Activated naive CD8-positive, alpha-beta T cell treated with anti-CD3 and anti-CD28 coated beads, Interleukin-2, amount 10 ng/mL, durations not matched to agents 7 days and 5 days (primary cell): ENCODE measurements around the gene ELF1. TPM values are rescaled to one million over a fixed set of nuclear protein-coding genes. Genes with fewer than 3 reads are reported as not detected.
"Not testable (repeated sequence)": the region's sequence is repeated elsewhere in the genome, so short reads cannot be mapped to it uniquely, and the experiment has no call there.

ENCODE experiments used
- ATAC-seq: fragments of 150-1000 bp; cut with Tn5 transposase; one replicate; pipeline ENCODE4 v1.10.0; 2021; ENCODE audit warnings: low read depth, moderate library complexity
- POLR2A ChIA-PET: fragments of 350-600 bp; sonication (Branson Sonifier 250); formaldehyde crosslinking; loops from one replicate; lab custom pipeline; 2021; ENCODE audit warnings: antibody characterized with exemption; lab: Charles Lee
- DNase-seq: peaks from one replicate; pipeline ENCODE4 v3.0.0; 2021
- H3K27ac Mint-ChIP-seq: one replicate; pipeline ENCODE4 v1.8.0; 2022; ENCODE audit warnings: mild to moderate bottlenecking, mixed read lengths
- H3K27me3 Mint-ChIP-seq: one replicate; pipeline ENCODE4 v1.8.0; 2022; ENCODE audit warnings: mild to moderate bottlenecking, moderate library complexity, mixed read lengths
- H3K36me3 Mint-ChIP-seq: one replicate; pipeline ENCODE4 v1.8.0; 2021; ENCODE audit warnings: mild to moderate bottlenecking, mixed read lengths
- H3K4me1 Mint-ChIP-seq: one replicate; pipeline ENCODE4 v1.8.0; 2021; ENCODE audit warnings: mixed read lengths
- H3K4me3 Mint-ChIP-seq: one replicate; pipeline ENCODE4 v1.8.0; 2022; ENCODE audit warnings: mild to moderate bottlenecking, moderate library complexity, mixed read lengths
- H3K9me3 Mint-ChIP-seq: one replicate; pipeline ENCODE4 v1.8.0; 2021; ENCODE audit warnings: mixed read lengths
- total RNA-seq, 2 experiments: library from RNA; stranded (reverse); gene quantifications; one replicate each; pipeline ENCODE4 v1.2.3, GENCODE V29; 2021

Gene ELF1
- total RNA-seq, 2 experiments from 2014 or later: 134 to 142 TPM

GRCh38 chr13:40908546-40908945 lies 110.6 kb downstream of the ELF1 start:
- no peaks in the 10 kb centered on the region for H3K9me3 Mint-ChIP-seq
- ATAC-seq (no peak), DNase-seq (no peak)
- no peak overlapping the region for H3K27ac Mint-ChIP-seq
- POLR2A ChIA-PET: no interaction called here
- peaks cover 6% of the 10 kb centered on the region for H3K4me1 Mint-ChIP-seq
- H3K4me3 Mint-ChIP-seq: no peak overlapping the region
- H3K27me3 Mint-ChIP-seq: no peaks in the 10 kb centered on the region
- peaks cover 12% of the 10 kb centered on the region for H3K36me3 Mint-ChIP-seq

DNA sequence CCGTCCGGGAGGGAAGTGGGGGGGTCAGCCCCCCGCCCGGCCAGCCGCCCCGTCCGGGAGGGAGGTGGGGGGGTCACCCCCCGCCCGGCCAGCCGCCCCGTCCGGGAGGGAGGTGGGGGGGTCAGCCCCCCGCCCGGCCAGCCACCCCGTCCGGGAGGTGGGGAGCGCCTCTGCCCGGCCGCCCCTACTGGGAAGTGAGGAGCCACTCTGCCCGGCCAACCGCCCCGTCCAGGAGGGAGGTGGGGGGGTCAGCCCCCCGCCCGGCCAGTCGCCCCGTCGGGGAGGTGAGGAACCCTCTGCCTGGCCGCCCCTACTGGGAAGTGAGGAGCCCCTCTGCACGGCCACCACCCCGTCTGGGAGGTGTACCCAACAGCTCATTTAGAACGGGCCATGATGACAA lies 118.1 kb downstream of the ELF1 start:
- H3K4me1 Mint-ChIP-seq: not testable (repeated sequence)

GRCh38 chr13:40900568-40900967 lies 118.5 kb downstream of the ELF1 start:
- H3K27ac Mint-ChIP-seq, H3K36me3 Mint-ChIP-seq, H3K27me3 Mint-ChIP-seq, H3K9me3 Mint-ChIP-seq, POLR2A ChIA-PET, H3K4me1 Mint-ChIP-seq, H3K4me3 Mint-ChIP-seq, DNase-seq, ATAC-seq: not testable (repeated sequence)

More for the DNA sequence above, 118.1 kb downstream of the ELF1 start:
- H3K27ac Mint-ChIP-seq, DNase-seq, H3K4me3 Mint-ChIP-seq, H3K9me3 Mint-ChIP-seq, ATAC-seq, H3K27me3 Mint-ChIP-seq, POLR2A ChIA-PET, H3K36me3 Mint-ChIP-seq: not testable (repeated sequence)

DNA sequence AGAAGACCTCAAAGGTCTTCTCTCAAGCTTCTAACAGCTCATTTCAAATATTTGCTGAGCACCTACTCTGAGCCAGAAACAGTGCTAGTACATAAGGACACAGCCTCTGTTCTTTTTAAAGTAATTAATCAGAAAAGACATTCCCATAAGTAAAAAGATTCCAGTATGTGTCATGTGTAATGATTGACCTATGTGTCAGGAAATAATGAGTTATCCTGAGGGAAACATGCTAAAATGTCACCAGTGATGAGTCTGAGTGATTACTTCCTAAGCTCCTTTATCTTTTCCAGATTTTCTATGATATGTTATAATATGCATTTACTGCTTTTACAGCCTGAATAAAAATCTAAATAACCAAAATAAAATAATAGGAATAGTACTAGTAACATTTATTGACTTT lies 122.1 kb downstream of the ELF1 start:
- no peak for ATAC-seq

GRCh38 chr13:40895227-40896184 lies 123.6 kb downstream of the ELF1 start:
- Mint-ChIP-seq H3K27me3 (no peaks in the 10 kb centered on the region), H3K4me3 (no peak overlapping the region), H3K9me3 (peaks cover 6% of the 10 kb centered on the region), H3K36me3 (peaks cover 11% of the 10 kb centered on the region), H3K27ac (no peak overlapping the region), H3K4me1 (no peaks in the 10 kb centered on the region)
- no peak for ATAC-seq
- POLR2A ChIA-PET: no interaction called here
- no peak for DNase-seq

More for the DNA sequence above, 122.1 kb downstream of the ELF1 start:
- peaks cover 2% of the 10 kb centered on the region for H3K9me3 Mint-ChIP-seq
- peaks cover 6% of the 10 kb centered on the region for H3K36me3 Mint-ChIP-seq
- no peak overlapping the region for H3K4me3 Mint-ChIP-seq
- no peaks in the 10 kb centered on the region for H3K4me1 Mint-ChIP-seq
- POLR2A ChIA-PET: no interaction called here
- H3K27ac Mint-ChIP-seq: no peak overlapping the region
- DNase-seq: no peak
- no peaks in the 10 kb centered on the region for H3K27me3 Mint-ChIP-seq

GRCh38 chr13:40893573-40893972 lies 125.5 kb downstream of the ELF1 start:
- POLR2A ChIA-PET: interaction anchor here (0.7 kb wide), 1 partner anchor 919 kb away, joined by 5 read pairs; no protein-coding TSS in a partner anchor
- Mint-ChIP-seq H3K9me3 (peaks cover 11% of the 10 kb centered on the region), H3K36me3 (peaks cover 21% of the 10 kb centered on the region)
- not testable (repeated sequence) for H3K4me1 Mint-ChIP-seq, H3K4me3 Mint-ChIP-seq, H3K27me3 Mint-ChIP-seq, DNase-seq, H3K27ac Mint-ChIP-seq, ATAC-seq

DNA sequence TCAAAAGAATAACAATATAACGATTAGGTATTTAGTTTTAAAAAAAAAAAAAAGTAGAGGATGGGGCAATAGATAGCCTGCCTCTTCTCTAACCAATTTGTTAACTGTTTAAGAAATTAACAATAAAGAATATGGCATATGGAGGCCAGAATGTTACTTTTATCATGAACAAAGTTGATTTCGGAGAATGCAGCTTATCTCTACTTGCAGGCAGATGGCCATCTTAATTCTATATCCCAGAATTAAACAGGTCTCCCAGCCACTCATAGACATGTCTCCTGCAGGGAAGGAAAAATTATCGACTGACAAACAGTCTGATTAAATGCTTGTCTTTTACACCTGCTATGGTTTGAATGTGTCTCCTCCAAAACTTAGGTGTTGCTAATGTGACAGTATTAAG lies 133.1 kb downstream of the ELF1 start:
- ATAC-seq (no peak), DNase-seq (no peak)
- peaks cover 17% of the 10 kb centered on the region for H3K4me1 Mint-ChIP-seq
- POLR2A ChIA-PET: no interaction called here
- peaks cover 40% of the 10 kb centered on the region for H3K36me3 Mint-ChIP-seq
- no peaks in the 10 kb centered on the region for H3K27me3 Mint-ChIP-seq
- H3K4me3 Mint-ChIP-seq: no peak overlapping the region
- no peak overlapping the region for H3K27ac Mint-ChIP-seq
- H3K9me3 Mint-ChIP-seq: peaks cover 11% of the 10 kb centered on the region

DNA sequence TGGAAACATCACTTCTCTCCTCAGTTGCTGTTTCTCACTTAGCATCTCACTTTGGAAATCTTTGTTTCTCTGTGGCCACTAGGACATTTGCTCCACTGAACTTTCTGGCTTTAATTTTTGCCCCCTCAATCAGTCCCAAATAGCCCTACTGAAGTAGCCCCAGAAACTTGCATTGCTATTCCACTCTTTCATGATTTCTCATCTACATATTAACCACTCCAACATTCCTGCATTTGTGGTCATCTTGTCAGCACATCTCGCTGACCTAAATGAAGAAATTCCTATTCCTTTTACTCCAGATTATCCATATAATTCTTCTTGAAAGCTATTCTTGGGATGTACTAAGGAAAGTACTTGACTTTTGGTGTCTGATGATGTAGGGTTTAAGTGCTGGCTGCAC lies 134.9 kb downstream of the ELF1 start:
- H3K4me3 Mint-ChIP-seq, DNase-seq, H3K27me3 Mint-ChIP-seq, H3K27ac Mint-ChIP-seq, POLR2A ChIA-PET, ATAC-seq: not testable (repeated sequence)
- peaks cover 45% of the 10 kb centered on the region for H3K36me3 Mint-ChIP-seq
- peaks cover 19% of the 10 kb centered on the region for H3K4me1 Mint-ChIP-seq
- H3K9me3 Mint-ChIP-seq: peaks cover 12% of the 10 kb centered on the region

Other genes with a start within 250 kb of the ELF1 start
- 10 to 100 TPM; 35.7 to 36.9 TPM for gene MRPS31, start 248.1 kb downstream of the ELF1 start, total RNA-seq
- 10 to 100 TPM; 12.3 to 12.5 TPM for gene SLC25A15, start 229.7 kb downstream of the ELF1 start, total RNA-seq
- 1 to 10 TPM; 9.3 to 9.9 TPM for gene WBP4, start 42.2 kb upstream of the ELF1 start, total RNA-seq
- 1 to 10 TPM; 6.9 TPM for gene KBTBD6, start 113.5 kb upstream of the ELF1 start, total RNA-seq
- 1 to 10 TPM; 8.8 to 9.4 TPM for gene KBTBD7, start 175.3 kb upstream of the ELF1 start, total RNA-seq
- gene MTRF1, start 244.3 kb upstream of the ELF1 start, total RNA-seq: 10 to 100 TPM; 23.9 to 24.3 TPM